ENCODE data around the gene CLRN2. TPM values are rescaled to one million over a fixed set of nuclear protein-coding genes. Genes with fewer than 3 reads are reported as not detected.

The CLRN2 gene, protein sequence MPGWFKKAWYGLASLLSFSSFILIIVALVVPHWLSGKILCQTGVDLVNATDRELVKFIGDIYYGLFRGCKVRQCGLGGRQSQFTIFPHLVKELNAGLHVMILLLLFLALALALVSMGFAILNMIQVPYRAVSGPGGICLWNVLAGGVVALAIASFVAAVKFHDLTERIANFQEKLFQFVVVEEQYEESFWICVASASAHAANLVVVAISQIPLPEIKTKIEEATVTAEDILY
- total RNA-seq: not detected in 2 replicates

DNA sequence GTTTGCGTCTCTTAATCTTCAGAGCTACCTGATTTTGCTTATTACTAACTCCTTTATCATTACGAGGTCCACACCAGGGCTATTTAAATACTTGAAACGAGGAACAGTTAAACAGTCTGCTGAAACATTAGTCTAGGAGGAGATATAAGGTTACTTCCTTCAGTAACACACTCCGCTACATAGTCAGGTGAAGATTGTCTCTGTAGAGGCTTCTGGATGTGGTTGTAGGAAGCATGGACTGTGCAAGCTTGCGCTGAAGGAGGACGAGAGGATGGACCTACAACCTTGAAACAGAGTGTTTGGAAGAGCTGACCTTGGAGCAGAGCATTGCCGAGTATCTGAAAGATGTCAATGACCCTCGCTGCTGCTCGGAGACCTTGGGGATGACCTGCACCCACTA is at the start of gene CLRN2:
CLRN2 (plus strand) TSS at position 301 of the 400 bp plus-strand sequence. CDS start 102 bp downstream, outside the sequence.

DNA sequence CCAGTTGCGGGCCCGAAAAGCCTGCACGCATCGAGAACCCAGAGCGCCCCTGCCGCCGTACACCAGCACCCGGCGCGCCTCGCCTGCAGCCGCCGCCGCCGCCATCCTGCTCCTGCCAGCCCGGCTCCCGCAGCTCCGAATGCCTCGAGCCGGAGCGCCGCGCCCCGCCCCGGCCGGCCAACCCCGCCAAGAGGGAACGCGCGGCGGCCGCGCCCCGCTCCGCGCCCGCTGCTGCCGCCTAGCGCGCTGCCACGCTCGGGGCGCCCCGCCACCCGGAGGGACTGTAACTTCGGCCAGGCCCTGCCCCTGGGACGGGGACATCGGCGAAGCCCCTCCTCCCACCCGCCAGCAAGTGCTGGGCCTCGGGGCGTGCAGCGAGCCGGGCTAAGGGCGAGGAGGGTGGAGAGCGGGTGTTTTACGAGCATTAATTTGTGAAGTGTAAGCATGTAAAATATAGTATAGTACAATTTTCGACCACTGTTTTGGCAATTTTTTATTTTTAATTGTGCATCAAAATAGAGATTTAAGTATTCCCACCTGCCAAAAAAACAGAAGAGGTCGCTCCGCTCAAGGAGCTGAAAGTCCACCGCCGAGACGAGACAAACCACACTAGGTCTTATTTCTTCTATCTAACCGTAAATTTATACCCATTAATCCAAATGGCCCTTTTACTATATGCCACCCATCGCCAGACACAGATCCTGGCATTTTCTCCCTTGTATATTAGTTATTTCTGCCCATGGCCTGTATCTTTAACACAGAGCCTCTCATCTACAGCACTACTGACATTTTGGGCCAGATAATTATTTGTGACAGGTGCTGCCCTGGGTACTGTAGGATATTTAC is 2.8 kb upstream of the CLRN2 start, which contains the start of gene QDPR:
QDPR (minus strand) TSS at position 141 of the 846 bp plus-strand sequence; CDS start at position 105, 36 bp downstream.

Other genes with a start within 250 kb of the CLRN2 start
- 18.9 and 19.5 TPM in 2 replicates for gene QDPR, start 3.1 kb upstream of the CLRN2 start, total RNA-seq
- gene LAP3, start 62.0 kb downstream of the CLRN2 start, total RNA-seq: 54.0 and 54.9 TPM in 2 replicates
- 9.9 and 10.9 TPM in 2 replicates for gene MED28, start 99.5 kb downstream of the CLRN2 start, total RNA-seq